IPS DF 4.7 (cell line): ENCODE data around the gene CDR2L.
"Not testable (repeated sequence)": the region's sequence is repeated elsewhere in the genome, so short reads cannot be mapped to it uniquely, and the experiment has no call there.

Experiments
- DNase-seq: peaks from one replicate; pipeline ENCODE4 v3.0.0-alpha.2; 2013; ENCODE audit warnings: low spot score; ENCODE audit errors: extremely low read depth

The CDR2L gene

DNA sequence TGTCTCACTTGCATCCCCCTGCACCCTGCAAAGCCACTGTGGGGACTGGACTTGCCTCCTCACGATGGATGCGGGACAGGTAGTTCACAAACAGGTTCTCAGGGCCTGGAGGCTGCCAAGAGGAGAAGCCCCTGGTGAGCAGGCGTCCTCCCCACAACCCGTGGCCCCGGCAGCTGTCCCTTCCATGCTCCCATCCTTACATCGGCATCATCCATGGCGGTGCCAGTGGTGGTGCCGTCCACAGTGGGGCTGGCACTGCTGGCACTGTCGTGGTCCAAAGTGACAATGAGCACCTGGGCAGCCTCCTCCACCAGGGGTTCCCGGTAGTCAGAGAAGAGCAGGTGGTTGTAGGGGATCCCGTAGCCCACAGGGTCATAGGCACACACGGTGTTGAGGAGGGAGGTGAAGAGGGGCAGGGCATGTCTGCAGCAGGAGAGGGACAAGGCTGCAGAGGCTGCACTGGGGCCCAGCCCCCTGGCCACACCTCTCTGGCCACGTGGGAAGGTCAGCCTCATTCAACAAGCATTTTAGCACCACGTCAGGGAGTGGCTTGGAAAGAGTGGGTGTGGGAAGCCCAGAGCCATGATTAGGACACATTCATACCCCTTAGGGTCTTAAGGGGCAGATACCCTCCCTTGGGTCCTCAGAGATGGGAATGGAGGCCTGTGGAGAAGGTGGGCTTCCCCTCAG lies 27.5 kb upstream of the CDR2L start:
- no peak for DNase-seq

DNA sequence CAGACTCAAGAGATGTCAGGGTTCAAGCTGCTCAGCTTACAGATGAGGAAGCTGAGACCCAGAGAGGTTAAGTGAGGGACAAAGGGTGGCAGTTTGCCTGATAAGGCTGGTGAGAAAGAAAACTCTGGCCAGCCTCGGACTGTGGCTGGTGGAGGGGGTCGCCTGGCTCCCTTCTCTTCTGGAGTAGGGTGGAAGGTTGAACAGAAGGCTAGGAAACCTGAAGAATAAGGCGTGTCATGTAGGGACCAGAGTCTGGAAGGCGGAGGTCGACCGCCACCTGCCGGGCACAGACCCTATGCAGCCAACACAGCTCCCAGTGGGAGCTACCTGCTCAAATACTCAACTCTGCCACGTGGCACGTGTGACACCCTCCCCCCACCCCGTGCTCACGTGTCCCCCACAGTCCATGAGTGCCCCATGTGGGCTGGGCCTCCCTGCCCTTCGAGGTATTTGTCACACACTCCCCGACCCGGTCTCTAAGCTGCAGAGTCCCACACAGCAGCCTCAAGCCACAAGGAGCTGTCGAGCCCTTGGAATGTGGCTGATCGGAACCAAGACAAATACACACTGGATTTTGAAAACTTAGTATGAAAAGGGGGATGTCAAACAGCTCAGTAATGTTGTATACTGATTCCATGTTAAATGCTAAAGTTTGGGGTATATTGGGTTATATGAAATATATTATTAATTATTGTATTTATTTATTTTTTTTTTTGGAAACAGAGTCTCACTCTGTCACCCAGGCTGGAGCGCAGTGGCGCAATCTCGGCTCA lies 26.7 kb upstream of the CDR2L start:
- no peak for DNase-seq

GRCh38 chr17:74961657-74962350 lies 25.6 kb upstream of the CDR2L start:
- no peak for DNase-seq

DNA sequence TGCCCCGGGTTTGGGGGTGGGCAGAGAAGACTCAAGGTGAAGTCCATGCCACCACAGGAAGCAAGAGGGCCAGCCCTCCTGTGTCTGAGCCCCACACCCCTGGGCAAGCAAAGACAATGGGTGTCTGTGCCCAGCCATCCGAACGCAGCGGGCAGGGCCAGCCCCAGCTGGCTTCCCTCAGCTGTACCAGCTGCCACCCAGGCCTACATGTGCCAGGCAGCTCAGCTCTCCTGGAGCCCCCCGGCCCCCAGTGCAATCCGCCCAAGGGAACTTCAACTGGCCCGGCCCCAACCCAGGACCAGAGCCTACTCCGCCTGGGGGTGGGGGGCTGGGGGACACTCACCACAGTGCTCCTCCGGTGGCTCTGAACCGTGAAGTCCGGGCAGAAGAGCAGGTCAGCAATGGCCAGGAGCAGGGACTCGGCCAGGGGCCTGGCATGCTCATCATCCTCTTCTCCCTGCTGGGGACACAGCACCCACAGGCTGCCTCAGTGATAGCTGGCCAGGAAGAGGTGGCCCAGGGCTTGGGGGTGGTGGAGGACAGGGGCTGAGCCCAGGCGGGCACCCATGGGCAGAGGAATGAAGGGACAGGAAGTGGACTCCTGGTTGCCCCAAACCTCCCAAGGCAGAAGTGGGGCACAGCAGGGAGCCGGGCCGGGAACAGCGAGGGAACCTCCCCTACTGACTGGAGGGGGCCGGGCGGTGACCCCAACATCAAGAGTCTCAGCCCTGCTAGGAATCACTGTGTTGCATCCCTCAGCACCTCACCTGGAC lies 24.6 kb upstream of the CDR2L start:
- no peak for DNase-seq

GRCh38 chr17:74963656-74964055 lies 23.8 kb upstream of the CDR2L start:
- DNase-seq = no peak

DNA sequence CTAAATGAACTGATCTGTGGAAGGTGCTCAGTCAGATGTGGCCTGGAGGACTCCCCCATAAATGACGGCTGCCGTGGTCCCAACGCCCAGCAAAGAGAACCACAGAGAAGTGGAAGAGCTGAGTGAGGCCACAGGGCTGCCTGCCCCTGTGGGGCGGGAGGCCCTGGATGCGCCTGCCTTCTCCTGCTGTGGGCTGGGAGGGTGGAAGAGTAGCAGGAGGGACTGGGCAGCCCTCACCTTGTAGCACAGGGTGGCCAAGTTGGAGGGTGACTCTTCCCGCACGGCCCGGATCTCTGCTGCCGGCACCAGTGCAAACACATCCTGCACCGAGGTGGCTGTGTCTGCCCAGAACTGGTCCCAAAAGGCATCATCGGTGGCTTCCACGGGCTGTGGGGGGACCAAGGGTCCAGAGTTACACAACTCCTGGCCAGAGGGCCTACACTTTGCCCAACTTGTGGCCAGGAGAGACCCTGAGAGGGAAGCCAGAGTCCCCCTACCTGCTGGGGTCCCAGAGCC lies 23.1 kb upstream of the CDR2L start:
- DNase-seq = no peak

GRCh38 chr17:74964988-74965622 lies 22.3 kb upstream of the CDR2L start:
- DNase-seq = no peak

- no peak for DNase-seq
These were observed 19.1 kb upstream of the CDR2L start for GRCh38 chr17:74968361-74968780.

GRCh38 chr17:74969501-74969900 lies 17.9 kb upstream of the CDR2L start:
- DNase-seq = not testable (repeated sequence)

DNA sequence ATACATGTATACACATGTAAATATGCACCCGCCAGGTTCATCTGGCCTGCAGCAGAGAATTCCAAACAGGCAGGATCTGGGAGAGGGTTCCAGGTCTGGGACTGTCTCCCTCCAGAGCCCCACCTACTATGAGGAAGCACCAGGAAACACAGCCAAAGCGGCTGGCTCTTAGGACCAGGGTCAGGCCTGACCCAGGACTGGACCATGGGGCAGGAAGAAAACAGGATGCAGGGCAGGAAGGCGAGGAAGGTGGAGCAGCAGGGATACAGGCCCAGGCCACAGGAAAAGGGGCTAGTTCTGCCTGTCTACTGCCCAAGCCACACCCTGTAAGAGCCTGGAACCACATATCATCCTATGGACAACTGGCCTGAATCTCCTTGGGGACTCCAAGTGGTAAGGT lies 17.0 kb upstream of the CDR2L start:
- no peak for DNase-seq

DNA sequence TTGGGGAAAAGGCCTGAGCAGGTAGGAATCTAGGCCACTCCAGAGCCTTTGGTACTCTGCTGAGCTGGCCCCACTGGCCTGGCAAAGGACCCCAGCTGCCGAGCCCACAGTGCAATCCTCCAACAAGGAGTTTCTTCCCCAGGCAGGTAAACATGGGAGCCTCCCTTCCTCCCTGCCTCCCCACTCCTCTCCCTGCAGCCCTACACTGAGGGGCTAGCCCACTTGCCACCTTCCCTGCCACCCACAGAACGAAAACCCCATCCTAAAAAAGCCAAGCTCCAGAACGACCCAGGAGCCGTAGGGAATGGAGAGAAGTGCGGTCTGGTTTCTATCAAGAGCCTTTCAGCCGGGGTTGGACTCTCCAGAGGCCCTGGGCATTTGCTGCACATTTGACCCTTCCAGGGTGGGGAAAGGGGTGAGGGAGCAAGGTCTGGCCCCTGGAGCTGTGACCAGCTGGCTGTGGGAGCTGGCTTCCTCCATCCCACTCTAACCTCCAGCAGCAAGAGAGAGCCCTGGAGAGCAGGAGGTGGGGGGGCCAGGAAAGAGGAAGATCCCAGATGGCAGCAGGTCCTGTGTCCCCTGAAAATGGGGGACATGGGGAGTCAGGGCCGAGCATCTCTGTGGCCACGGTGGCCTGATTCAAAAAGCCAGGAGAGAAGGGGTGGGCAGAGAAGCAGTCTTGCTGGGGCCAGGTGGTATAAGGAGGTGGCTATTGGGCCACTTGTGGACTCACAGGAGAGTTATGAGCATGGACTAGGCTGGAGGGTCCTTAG lies 16.2 kb upstream of the CDR2L start:
- no peak for DNase-seq

DNA sequence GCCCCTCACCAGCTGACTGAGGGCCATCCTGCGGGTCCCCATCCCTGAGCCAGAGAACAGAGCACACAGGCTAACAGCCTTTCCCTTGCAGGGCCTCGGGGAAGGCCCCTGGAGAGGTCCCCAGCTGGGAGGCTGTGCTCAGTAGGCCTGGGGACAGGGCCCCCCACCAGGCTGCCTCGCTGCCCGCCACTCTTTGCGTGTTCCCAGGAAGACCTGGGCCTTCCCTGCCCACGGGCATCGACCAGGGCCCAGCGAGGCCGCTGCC lies 15.7 kb upstream of the CDR2L start:
- DNase-seq = no peak

DNA sequence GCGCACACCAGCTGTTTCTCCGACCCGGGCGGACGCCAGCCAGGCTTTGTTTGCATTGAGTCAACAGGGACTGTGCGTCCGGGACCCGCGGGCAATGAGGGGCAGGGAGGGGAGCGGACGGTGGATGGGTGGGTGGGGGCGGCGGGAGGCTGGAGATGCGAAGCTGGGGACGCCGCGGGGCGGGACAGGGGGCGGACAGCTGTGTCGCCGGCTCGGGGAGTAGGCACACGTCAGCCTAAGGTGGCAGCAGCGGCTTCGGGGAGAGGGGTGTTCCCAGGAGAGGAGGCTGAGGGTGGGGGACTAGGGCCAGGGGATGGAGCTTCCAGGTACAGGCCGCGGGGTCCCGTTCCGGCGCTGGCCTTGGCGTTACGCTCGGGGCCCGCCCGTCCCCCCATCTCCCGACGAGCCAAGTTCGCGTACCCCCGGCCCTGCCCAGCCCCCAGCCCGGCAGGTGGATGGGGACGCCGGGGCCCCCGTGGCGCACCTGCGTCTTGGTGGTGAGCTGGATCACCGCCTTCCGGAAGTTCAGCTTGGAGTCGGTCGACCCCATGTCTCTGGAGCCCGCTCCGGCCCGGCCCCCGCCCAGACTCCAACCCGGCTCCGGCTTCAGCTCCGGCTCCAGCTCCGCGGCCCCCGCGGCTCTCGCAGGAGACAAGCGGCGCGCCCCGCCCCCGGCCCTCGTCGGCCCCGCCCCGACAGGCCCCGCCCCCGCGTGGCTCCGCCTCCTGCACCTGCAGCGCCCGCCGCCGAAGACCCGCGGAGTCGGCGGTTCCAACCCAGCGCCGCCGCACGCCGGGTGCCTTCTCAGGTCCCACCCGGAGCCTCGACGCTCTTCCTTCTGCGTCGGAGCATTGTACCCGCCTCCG lies 15.1 kb upstream of the CDR2L start, which contains the start of gene HID1:
HID1 (minus strand) TSS at position 653 of the 866 bp plus-strand sequence; CDS start at position 550, 103 bp downstream.
- no peak for DNase-seq

DNA sequence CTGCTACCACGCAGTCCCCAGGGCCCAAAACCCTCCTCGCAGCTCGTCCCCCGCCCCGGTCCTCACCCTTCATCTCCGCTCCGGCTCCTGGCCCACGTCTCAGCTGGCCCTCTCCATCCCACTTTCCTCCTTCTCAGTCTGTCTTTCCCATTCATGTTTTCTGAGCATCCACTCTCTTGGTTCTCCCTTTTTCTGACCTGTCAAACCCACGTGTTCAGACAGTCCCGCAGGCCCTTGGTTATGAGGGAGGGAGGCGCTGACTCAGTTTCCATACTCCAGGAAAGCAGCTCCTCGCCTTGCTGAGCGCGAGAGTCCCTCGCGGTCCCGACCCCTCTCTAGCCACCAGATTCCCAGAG lies 14.5 kb upstream of the CDR2L start:
- DNase-seq = no peak

DNA sequence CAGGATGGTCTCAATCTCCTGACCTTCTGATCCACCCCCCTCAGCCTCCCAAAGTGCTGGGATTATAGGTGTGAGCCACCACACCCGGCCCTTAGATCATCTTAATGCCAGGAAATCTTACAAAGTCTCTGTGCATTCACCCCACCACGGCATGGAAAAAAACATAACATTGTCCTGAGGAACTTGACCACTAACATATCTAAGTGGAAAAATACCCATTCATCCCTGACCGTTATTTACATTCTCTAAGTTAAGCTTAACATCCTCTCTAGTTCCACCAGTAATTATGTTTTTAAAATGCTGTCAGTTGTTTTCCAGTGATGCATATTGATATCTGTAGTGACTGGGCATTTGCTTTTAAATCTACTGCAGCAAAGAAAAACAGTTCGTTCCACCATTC lies 11.5 kb upstream of the CDR2L start:
- DNase-seq = no peak

GRCh38 chr17:74977802-74978201 lies 9.6 kb upstream of the CDR2L start:
- no peak for DNase-seq

DNA sequence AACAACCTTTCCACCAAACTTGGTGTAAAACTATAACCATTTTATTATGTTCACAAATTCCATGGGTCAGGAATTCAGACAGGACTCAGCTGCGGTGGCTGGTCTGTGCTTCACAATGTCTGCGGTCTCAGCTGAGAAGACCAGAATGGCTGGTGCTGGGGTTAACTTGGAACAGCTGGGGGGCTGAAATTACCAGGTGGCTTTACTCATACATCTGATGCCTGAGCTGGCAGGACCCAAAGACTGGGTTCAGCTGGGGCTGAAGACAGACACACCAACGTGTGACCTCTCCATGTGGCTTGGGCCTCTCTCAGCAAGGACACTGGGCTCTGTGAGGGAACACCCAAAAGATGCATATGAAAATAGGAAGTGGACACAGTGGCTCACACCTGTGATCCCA lies 9.2 kb upstream of the CDR2L start:
- no peak for DNase-seq

GRCh38 chr17:74979408-74980146 lies 7.9 kb upstream of the CDR2L start:
- DNase-seq = no peak
